GM10266 (cell line): ENCODE measurements around the gene ZCCHC7.

Experiments
- DNase-seq: peaks from one replicate; pipeline ENCODE4 v3.0.0; 2012; ENCODE audit errors: extremely low spot score
- CTCF ChIP-seq: IDR thresholded peaks from 2 replicates; pipeline ENCODE4 v1.5.1; 2012; ENCODE audit warnings: mild to moderate bottlenecking, low read depth; ENCODE audit not compliant: control insufficient read depth, insufficient read depth; ENCODE audit errors: missing control alignments

Gene ZCCHC7

GRCh38 chr9:37128051-37128450 lies 7.7 kb downstream of the ZCCHC7 start:
- no peak for TF ChIP-seq CTCF
- DNase-seq = no peak

GRCh38 chr9:37134166-37134565 lies 13.8 kb downstream of the ZCCHC7 start:
- no peak for DNase-seq
- TF ChIP-seq CTCF = no peak

- no peak for DNase-seq
- TF ChIP-seq CTCF = no peak
These were observed 20.6 kb downstream of the ZCCHC7 start for GRCh38 chr9:37141015-37141414.

- DNase-seq = no peak
- no peak for TF ChIP-seq CTCF
These were observed 24.4 kb downstream of the ZCCHC7 start for GRCh38 chr9:37144762-37145161.

- DNase-seq = no peak
- no peak for TF ChIP-seq CTCF
These were observed 26.0 kb downstream of the ZCCHC7 start for GRCh38 chr9:37146410-37146809.

GRCh38 chr9:37148181-37148580 lies 27.8 kb downstream of the ZCCHC7 start:
- no peak for TF ChIP-seq CTCF
- DNase-seq = no peak

GRCh38 chr9:37149666-37150308 lies 29.4 kb downstream of the ZCCHC7 start:
- TF ChIP-seq CTCF = no peak
- no peak for DNase-seq
